Natural killer cell (primary cell): ENCODE results near the gene MT1F. TPM values are rescaled to one million over a fixed set of nuclear protein-coding genes. Genes with fewer than 3 reads are reported as not detected.

Experiments used
- ATAC-seq, 3 donors: fragments of 150-1000 bp in 2 of 3; fragments of 200-7000 bp in 1 of 3; cut with Tn5 transposase; 1 replicate in 1 of 3; 2 replicates in 2 of 3; pipeline ENCODE4 v1.10.0; 2021; ENCODE audit warnings: mild to moderate bottlenecking in 2 of 3, moderate library complexity in 2 of 3
- DNase-seq, 2 donors: peaks; one replicate each; pipeline versions ENCODE4 v3.0.0 to v3.0.0-alpha.2; 2013 to 2021; ENCODE audit warnings: mixed read lengths in 1 of 2
- H3K27ac ChIP-seq: one replicate; pipeline ENCODE4 v1.5.1; 2013; ENCODE audit warnings: mild to moderate bottlenecking, low read length
- H3K27me3 ChIP-seq: one replicate; pipeline ENCODE4 v1.6.1; 2013; ENCODE audit warnings: low read length; ENCODE audit not compliant: control insufficient read depth, insufficient read depth
- H3K36me3 ChIP-seq: one replicate; pipeline ENCODE4 v1.6.1; 2013; ENCODE audit warnings: low read length; ENCODE audit not compliant: control insufficient read depth, insufficient read depth
- H3K4me1 ChIP-seq: one replicate; pipeline ENCODE4 v1.6.1; 2013; ENCODE audit warnings: low read length; ENCODE audit not compliant: control insufficient read depth, insufficient read depth
- H3K4me3 ChIP-seq: one replicate; pipeline ENCODE4 v1.5.1; 2013; ENCODE audit warnings: low read length
- H3K9me3 ChIP-seq: one replicate; pipeline ENCODE4 v1.6.1; 2013; ENCODE audit warnings: low read length; ENCODE audit not compliant: control insufficient read depth, insufficient read depth
- H3K27ac Mint-ChIP-seq, 2 donors: one replicate each; pipeline ENCODE4 v1.8.0; 2022; ENCODE audit warnings: mild to moderate bottlenecking in 2 of 2, mixed read lengths in 2 of 2, moderate library complexity in 1 of 2
- H3K27me3 Mint-ChIP-seq, 2 donors: one replicate each; pipeline ENCODE4 v1.8.0; 2022; ENCODE audit warnings: low read depth in 2 of 2, mixed read lengths in 2 of 2
- H3K36me3 Mint-ChIP-seq: one replicate; pipeline ENCODE4 v1.8.0; 2022; ENCODE audit warnings: mixed read lengths
- H3K4me1 Mint-ChIP-seq, 2 donors: one replicate each; pipeline ENCODE4 v1.8.0; 2022; ENCODE audit warnings: mixed read lengths in 2 of 2
- H3K4me3 Mint-ChIP-seq: one replicate; pipeline ENCODE4 v1.8.0; 2022; ENCODE audit warnings: mild to moderate bottlenecking, moderate library complexity, mixed read lengths
- H3K9me3 Mint-ChIP-seq, 2 donors: one replicate each; pipeline ENCODE4 v1.8.0; 2022; ENCODE audit warnings: mixed read lengths in 2 of 2
- WGBS: methylation state at CpG from one replicate; pipeline ENCODE4 v1.1.7; 2013; ENCODE audit warnings: missing lambda C conversion rate; ENCODE audit not compliant: insufficient coverage; 5-methylcytosine and 5-hydroxymethylcytosine counted together
- intact Hi-C: fragments of 100-400 bp; cut with micrococcal nuclease; formaldehyde crosslinking; loops from one replicate; pipeline ENCODE4 v1.14.2; 2022
- total RNA-seq, 4 donors: library from RNA; stranded (reverse); fragments of 120-200 nt in 1 of 4; gene quantifications; one replicate each; pipeline versions ENCODE4 v1.2.3 to v1.2.4, GENCODE V29; 2013 to 2022
- TF ChIP-seq, protein P1 (sequence below): fragments of 200-600 bp; IDR thresholded peaks from one replicate; pipeline ENCODE4 v1.8.0; 2022; ENCODE audit warnings: antibody characterized with exemption

The MT1F gene
- total RNA-seq, 3 donors from 2014 or later (not counting 1 experiment from before 2014, with no cell fraction given): 3.8 to 8.0 (median 5.4) TPM

DNA sequence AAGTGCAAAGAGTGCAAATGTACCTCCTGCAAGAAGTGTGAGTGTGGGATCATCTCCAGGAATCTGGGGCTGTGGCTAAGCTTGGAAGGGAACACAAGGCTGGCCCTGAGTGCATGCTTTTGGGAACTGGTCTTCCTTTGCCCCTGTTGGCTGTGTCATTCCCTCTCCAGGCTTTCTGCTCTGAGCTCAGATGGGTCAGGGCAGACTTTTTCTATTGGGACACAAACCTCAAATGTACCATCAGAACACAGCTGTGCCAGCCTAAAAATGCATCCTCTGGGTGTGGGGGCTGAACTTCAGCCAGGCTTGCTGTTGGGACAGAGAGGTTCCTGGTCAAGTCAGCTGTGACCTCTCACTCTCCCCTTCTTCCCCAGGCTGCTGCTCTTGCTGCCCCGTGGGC lies 5.2 kb upstream of the MT1F start:
- no peak overlapping the region for H3K4me3 Mint-ChIP-seq
- Histone ChIP-seq H3K9me3 (no peaks in the 10 kb centered on the region), H3K4me3 (no peak overlapping the region), H3K36me3 (no peaks in the 10 kb centered on the region), H3K27ac (no peak overlapping the region), H3K4me1 (peaks cover 6% of the 10 kb centered on the region), H3K27me3 (no peaks in the 10 kb centered on the region)
- 63% methylated on average over 1 of the region's 1 CpG for WGBS
- ATAC-seq (no peak), DNase-seq (no peak)
- H3K36me3 Mint-ChIP-seq: no peaks in the 10 kb centered on the region
- H3K27me3 Mint-ChIP-seq: peaks cover 18 to 23% of the 10 kb centered on the region in 2 donors
- H3K27ac Mint-ChIP-seq: no peak overlapping the region
- H3K9me3 Mint-ChIP-seq: no peaks in the 10 kb centered on the region
- intact Hi-C loops: no loop called here
- peaks cover 0 to 4% of the 10 kb centered on the region in 2 donors for H3K4me1 Mint-ChIP-seq
- TF ChIP-seq, protein P1, sequence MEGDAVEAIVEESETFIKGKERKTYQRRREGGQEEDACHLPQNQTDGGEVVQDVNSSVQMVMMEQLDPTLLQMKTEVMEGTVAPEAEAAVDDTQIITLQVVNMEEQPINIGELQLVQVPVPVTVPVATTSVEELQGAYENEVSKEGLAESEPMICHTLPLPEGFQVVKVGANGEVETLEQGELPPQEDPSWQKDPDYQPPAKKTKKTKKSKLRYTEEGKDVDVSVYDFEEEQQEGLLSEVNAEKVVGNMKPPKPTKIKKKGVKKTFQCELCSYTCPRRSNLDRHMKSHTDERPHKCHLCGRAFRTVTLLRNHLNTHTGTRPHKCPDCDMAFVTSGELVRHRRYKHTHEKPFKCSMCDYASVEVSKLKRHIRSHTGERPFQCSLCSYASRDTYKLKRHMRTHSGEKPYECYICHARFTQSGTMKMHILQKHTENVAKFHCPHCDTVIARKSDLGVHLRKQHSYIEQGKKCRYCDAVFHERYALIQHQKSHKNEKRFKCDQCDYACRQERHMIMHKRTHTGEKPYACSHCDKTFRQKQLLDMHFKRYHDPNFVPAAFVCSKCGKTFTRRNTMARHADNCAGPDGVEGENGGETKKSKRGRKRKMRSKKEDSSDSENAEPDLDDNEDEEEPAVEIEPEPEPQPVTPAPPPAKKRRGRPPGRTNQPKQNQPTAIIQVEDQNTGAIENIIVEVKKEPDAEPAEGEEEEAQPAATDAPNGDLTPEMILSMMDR: no peak

DNA sequence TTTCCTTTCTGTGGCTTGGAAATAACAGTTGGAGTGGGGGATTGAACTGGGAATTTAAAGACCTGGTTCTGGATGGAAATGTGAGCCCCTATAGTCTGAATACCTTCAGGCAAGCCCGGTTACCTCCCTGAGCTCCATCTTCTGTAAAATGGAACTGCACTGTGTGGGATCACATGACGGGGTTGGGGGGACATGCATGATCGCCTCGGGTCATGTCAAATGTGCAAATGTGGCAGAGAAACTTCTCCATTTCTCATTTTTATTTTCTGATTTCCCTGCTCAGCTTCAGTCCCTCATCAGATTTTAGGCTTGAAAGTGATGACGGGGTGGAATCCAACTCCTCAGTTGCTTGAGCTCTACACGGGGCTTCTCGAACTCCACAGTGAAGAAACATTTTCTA lies 4.5 kb upstream of the MT1F start:
- TF ChIP-seq, protein P1: no peak

DNA sequence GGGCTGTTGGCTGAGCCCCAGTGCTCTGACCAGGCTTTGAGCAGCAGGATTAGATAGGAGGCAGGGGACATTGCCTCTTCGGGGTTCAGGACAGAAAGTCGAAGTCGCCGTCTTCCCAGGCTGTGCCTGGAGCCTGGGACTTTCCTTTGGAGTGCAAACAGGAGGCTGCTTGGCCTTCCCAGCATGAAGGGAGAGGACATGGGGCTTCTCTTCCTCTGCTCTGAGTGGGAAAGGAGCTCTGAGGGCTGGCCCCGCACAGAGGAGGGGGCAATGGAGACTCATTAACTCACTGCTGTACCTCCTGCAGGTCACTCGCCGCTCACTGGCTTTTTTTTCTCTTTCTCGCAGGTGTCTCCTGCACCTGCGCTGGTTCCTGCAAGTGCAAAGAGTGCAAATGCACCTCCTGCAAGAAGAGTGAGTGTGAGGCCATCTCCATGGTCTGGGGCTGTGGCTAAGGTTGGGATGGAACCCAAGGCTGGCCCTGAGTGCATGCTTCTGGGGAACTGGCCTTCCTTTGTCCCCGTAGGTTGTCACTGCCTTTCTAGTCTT lies 642 bp downstream of the MT1F start:
- peaks cover 10 to 23% of the 10 kb centered on the region in 2 donors for H3K4me1 Mint-ChIP-seq
- TF ChIP-seq, protein P1: no peak

More for the DNA sequence above, 4.5 kb upstream of the MT1F start:
- Histone ChIP-seq H3K9me3 (no peaks in the 10 kb centered on the region), H3K27ac (no peak overlapping the region), H3K36me3 (no peaks in the 10 kb centered on the region), H3K4me1 (peaks cover 12% of the 10 kb centered on the region), H3K4me3 (no peak overlapping the region), H3K27me3 (no peaks in the 10 kb centered on the region)
- H3K4me1 Mint-ChIP-seq: peaks cover 5 to 10% of the 10 kb centered on the region in 2 donors
- no peak overlapping the region for H3K4me3 Mint-ChIP-seq
- no peak overlapping the region for H3K27ac Mint-ChIP-seq
- ATAC-seq (no peak), DNase-seq (no peak)
- H3K36me3 Mint-ChIP-seq: no peaks in the 10 kb centered on the region
- WGBS: 81% methylated on average over 7 of the region's 7 CpGs
- peaks cover 17 to 21% of the 10 kb centered on the region in 2 donors for H3K27me3 Mint-ChIP-seq
- intact Hi-C loops: no loop called here
- no peaks in the 10 kb centered on the region for H3K9me3 Mint-ChIP-seq

More for the DNA sequence above, 642 bp downstream of the MT1F start:
- intact Hi-C loops: no loop called here
- H3K36me3 Mint-ChIP-seq: peaks cover 2% of the 10 kb centered on the region
- peaks cover 23 to 29% of the 10 kb centered on the region in 2 donors for H3K27me3 Mint-ChIP-seq
- DNase-seq (no peak), ATAC-seq (no peak)
- Histone ChIP-seq H3K36me3 (no peaks in the 10 kb centered on the region), H3K27me3 (peaks cover 7% of the 10 kb centered on the region), H3K9me3 (no peaks in the 10 kb centered on the region), H3K27ac (no peak overlapping the region), H3K4me1 (peaks cover 26% of the 10 kb centered on the region), H3K4me3 (peak overlapping the region; percentile 83)
- H3K4me3 Mint-ChIP-seq: peak overlapping the region; percentile 96
- WGBS: 46% methylated on average over 10 of the region's 10 CpGs
- peak overlapping the region; percentile 45 to 81 for H3K27ac Mint-ChIP-seq
- H3K9me3 Mint-ChIP-seq: no peaks in the 10 kb centered on the region
